Measurements from ENCODE around the gene FBXL2. TPM values are rescaled to one million over a fixed set of nuclear protein-coding genes. Genes with fewer than 3 reads are reported as not detected.

FBXL2 gene
- total RNA-seq, 4 donors from 2014 or later = 5.4 to 10.9 (median 6.9) TPM

- no peak for TF ChIP-seq EP300 (IDR thresholded peaks at IDR 0.05)
- TF ChIP-seq POLR2AphosphoS5 (IDR thresholded peaks at IDR 0.05) = no peak
- no peak for TF ChIP-seq POLR2A (IDR thresholded peaks at IDR 0.05; ENCODE audit: low read depth)
- no peak for TF ChIP-seq CTCF (IDR thresholded peaks at IDR 0.05)
- no peaks in the 10 kb centered on the region for H3K4me1 ChIP-seq
- H3K4me3 ChIP-seq = no peak overlapping the region
- peaks cover 0 to 5% (median 0%) of the 10 kb centered on the region in 4 donors for H3K9me3 ChIP-seq
- no peaks in the 10 kb centered on the region for H3K27me3 ChIP-seq
- DNase-seq (ENCODE audit: extremely low spot score) = no peak
- H3K27ac ChIP-seq (replicated peaks in 1 of 4) = no peak overlapping the region
- intact Hi-C loops (cut with DNase I) = no loop called here
- H3K36me3 ChIP-seq = no peaks in the 10 kb centered on the region
- WGBS = 74% methylated on average over 2 of the region's 2 CpGs
Measured at GRCh38 chr3:33236005-33236404, 41.2 kb upstream of the FBXL2 start.

- intact Hi-C loops (cut with DNase I) = no loop called here
- Histone ChIP-seq H3K27me3 (no peaks in the 10 kb centered on the region), H3K4me3 (no peak overlapping the region), H3K27ac (replicated peaks in 1 of 4) (no peak overlapping the region), H3K4me1 (no peaks in the 10 kb centered on the region), H3K36me3 (no peaks in the 10 kb centered on the region), H3K9me3 (peaks cover 0 to 5% (median under 1%) of the 10 kb centered on the region in 4 donors)
- 91% methylated on average over 4 of the region's 4 CpGs for WGBS
- TF ChIP-seq POLR2A (IDR thresholded peaks at IDR 0.05; ENCODE audit: low read depth) (no peak), CTCF (IDR thresholded peaks at IDR 0.05) (no peak), POLR2AphosphoS5 (IDR thresholded peaks at IDR 0.05) (no peak), EP300 (IDR thresholded peaks at IDR 0.05) (no peak)
- DNase-seq (ENCODE audit: extremely low spot score) = no peak
Measured at GRCh38 chr3:33237439-33237838, 39.8 kb upstream of the FBXL2 start.

- TF ChIP-seq EP300 (IDR thresholded peaks at IDR 0.05) (no peak), POLR2A (IDR thresholded peaks at IDR 0.05; ENCODE audit: low read depth) (no peak), CTCF (IDR thresholded peaks at IDR 0.05) (no peak), POLR2AphosphoS5 (IDR thresholded peaks at IDR 0.05) (no peak)
- DNase-seq (ENCODE audit: extremely low spot score) = no peak
Measured at GRCh38 chr3:33238923-33239322, 38.3 kb upstream of the FBXL2 start.

GRCh38 chr3:33240261-33240660 lies 37.0 kb upstream of the FBXL2 start:
- H3K27me3 ChIP-seq = no peaks in the 10 kb centered on the region
- H3K4me3 ChIP-seq = no peak overlapping the region
- WGBS = 58% methylated on average over 1 of the region's 1 CpG
- no peak for DNase-seq (ENCODE audit: extremely low spot score)
- peaks cover 0 to 6% (median 3%) of the 10 kb centered on the region in 4 donors for H3K9me3 ChIP-seq
- TF ChIP-seq POLR2A (IDR thresholded peaks at IDR 0.05; ENCODE audit: low read depth) = no peak
- TF ChIP-seq EP300 (IDR thresholded peaks at IDR 0.05) = no peak
- no peak for TF ChIP-seq CTCF (IDR thresholded peaks at IDR 0.05)
- no peak for TF ChIP-seq POLR2AphosphoS5 (IDR thresholded peaks at IDR 0.05)
- no peaks in the 10 kb centered on the region for H3K36me3 ChIP-seq
- no peak overlapping the region for H3K27ac ChIP-seq (replicated peaks in 1 of 4)
- H3K4me1 ChIP-seq = no peaks in the 10 kb centered on the region
- intact Hi-C loops (cut with DNase I) = no loop called here

More at GRCh38 chr3:33238923-33239322, 38.3 kb upstream of the FBXL2 start:
- intact Hi-C loops (cut with DNase I) = no loop called here
- Histone ChIP-seq H3K36me3 (no peaks in the 10 kb centered on the region), H3K4me3 (no peak overlapping the region), H3K4me1 (no peaks in the 10 kb centered on the region), H3K27ac (replicated peaks in 1 of 4) (no peak overlapping the region), H3K27me3 (no peaks in the 10 kb centered on the region), H3K9me3 (peaks cover 0 to 6% (median 3%) of the 10 kb centered on the region in 4 donors)
- WGBS = 100% methylated on average over 1 of the region's 1 CpG

- Histone ChIP-seq H3K27ac (replicated peaks in 1 of 4) (no peak overlapping the region), H3K36me3 (no peaks in the 10 kb centered on the region), H3K9me3 (peaks cover 0 to 6% (median 0%) of the 10 kb centered on the region in 4 donors), H3K4me1 (no peaks in the 10 kb centered on the region), H3K4me3 (no peak overlapping the region), H3K27me3 (no peaks in the 10 kb centered on the region)
- TF ChIP-seq EP300 (IDR thresholded peaks at IDR 0.05) = no peak
- TF ChIP-seq POLR2A (IDR thresholded peaks at IDR 0.05; ENCODE audit: low read depth) = no peak
- TF ChIP-seq CTCF (IDR thresholded peaks at IDR 0.05) = no peak
- TF ChIP-seq POLR2AphosphoS5 (IDR thresholded peaks at IDR 0.05) = no peak
- intact Hi-C loops (cut with DNase I) = no loop called here
- no peak for DNase-seq (ENCODE audit: extremely low spot score)
Measured at GRCh38 chr3:33246786-33247185, 30.5 kb upstream of the FBXL2 start.
